Measurements from ENCODE around the gene ZNF232. TPM values are rescaled to one million over a fixed set of nuclear protein-coding genes. Genes with fewer than 3 reads are reported as not detected.
"Not testable (repeated sequence)": the region's sequence is repeated elsewhere in the genome, so short reads cannot be mapped to it uniquely, and the experiment has no call there.

ZNF232 gene
- 17.7 and 20.4 TPM in 2 replicates for total RNA-seq (2014; rRNA removed; shearing (Covaris generic))

- peak; percentile 98 for DNase-seq (ENCODE audit: low read depth)
Measured at GRCh38 chr17:5111402-5112204, at the start of gene ZNF232. Gene ZNF232, minus strand, starts transcription at chr17:5111878. Its CDS starts 56 bp downstream, at chr17:5111822.

DNA sequence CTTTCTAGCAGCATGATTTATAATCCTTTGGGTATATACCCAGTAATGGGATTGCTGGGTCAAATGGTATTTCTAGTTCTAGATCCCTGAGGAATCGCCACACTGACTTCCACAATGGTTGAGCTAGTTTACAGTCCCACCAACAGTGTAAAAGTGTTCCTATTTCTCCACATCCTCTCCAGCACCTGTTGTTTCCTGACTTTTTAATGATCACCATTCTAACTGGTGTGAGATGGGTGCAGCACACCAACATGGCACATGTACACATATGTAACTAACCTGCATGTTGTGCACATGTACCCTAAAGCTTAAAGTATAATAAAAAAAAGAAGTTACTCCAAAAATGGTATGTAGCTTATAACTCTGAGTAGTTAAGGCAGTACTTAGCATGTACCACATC lies 49.0 kb upstream of the ZNF232 start:
- DNase-seq (ENCODE audit: low read depth), result not testable (repeated sequence)

- DNase-seq (ENCODE audit: low read depth), result not testable (repeated sequence)
Measured at GRCh38 chr17:5146122-5146521, 34.4 kb upstream of the ZNF232 start.

DNA sequence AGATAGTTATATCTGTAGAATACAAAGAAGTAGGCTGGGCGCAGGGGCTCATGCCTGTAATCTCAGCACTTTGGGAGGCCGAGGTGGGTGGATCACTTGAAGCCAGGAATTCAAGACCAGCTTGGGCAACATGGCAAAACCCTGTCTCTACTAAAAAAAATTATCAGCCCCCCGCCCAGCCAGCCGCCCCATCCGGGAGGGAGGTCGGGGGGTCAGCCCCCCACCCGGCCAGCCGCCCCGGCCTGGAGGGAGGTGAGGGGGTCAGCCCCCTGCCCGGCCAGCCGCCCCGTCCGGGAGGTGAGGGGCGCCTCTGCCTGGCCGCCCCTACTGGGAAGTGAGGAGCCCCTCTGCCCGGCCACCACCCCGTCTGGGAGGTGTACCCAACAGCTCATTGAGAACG lies 31.2 kb upstream of the ZNF232 start:
- DNase-seq (ENCODE audit: low read depth), result not testable (repeated sequence)

DNA sequence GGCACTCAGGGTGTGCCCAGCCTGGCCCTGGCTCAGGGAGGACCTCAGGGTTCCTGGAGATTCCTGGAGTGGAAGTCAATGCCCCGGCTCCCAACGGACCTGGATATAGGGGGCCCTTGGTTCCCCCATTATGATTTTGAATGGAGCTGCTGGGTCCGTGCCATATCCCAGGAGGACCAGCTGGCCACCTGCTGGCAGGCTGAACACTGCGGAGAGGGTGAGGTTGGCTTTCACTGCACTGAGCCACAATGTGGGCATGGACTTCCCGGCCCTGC lies 27.7 kb upstream of the ZNF232 start:
- DNase-seq (ENCODE audit: low read depth), result no peak

DNA sequence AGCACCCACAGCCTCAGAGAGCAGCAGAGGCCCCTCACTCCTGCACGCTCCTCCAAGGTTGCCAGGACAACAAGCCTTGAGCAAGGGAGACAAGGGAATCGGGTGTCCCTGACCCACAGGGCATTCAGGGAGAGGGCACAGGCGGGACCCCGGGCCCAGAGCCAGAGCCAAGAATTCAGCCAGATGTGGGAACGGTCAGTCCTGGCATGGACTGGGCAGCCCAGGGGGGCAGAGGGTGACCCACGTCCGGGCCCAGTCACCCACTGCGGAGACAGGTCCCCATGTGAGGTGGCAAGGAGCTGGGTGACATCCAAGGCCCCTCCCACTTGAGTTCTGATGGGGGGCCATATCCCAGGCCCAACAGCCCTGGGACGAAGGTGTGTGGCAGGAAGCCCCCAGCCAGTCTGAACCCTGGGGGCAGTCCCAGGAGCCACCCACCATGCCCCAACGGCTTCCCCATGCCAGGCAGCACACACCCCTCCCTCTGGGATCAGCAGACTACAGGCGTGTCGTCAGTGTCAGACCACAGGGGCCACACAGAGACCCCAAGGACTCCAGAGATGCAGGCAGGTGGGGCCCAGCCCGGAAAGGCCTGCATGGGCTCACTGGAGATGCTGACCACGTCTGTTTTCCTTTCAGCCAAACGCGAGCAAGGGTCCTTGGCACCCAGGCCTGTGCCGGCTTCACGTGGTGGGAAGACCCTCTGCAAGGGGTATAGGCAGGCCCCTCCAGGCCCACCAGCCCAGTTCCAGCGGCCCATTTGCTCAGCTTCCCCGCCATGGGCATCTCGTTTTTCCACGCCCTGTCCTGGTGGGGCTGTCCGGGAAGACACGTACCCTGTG lies 27.2 kb upstream of the ZNF232 start:
- DNase-seq (ENCODE audit: low read depth), result no peak

DNA sequence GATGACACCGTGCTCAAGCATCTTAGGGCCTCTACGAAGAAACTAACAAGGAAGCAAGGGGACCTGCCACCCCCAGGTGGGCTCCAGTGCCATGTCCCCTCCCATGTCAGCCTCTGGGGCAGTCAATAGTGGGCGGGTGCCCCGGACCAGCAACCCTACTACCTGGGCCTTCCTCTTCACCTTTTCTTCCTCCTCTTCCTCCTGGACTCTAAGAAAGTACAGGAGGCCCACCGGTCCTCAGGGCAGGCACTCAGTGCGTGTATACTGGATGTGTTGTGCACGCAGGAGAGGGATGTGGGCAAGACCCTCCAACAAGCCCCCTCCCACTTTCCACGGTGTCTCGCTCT lies 26.5 kb upstream of the ZNF232 start:
- DNase-seq (ENCODE audit: low read depth), result not testable (repeated sequence)

- not testable (repeated sequence) for DNase-seq (ENCODE audit: low read depth)
Measured at GRCh38 chr17:5137511-5138197, 26.0 kb upstream of the ZNF232 start.

GRCh38 chr17:5136580-5137412 lies 25.1 kb upstream of the ZNF232 start:
- not testable (repeated sequence) for DNase-seq (ENCODE audit: low read depth)

GRCh38 chr17:5135726-5136579 lies 24.3 kb upstream of the ZNF232 start:
- no peak for DNase-seq (ENCODE audit: low read depth)

DNA sequence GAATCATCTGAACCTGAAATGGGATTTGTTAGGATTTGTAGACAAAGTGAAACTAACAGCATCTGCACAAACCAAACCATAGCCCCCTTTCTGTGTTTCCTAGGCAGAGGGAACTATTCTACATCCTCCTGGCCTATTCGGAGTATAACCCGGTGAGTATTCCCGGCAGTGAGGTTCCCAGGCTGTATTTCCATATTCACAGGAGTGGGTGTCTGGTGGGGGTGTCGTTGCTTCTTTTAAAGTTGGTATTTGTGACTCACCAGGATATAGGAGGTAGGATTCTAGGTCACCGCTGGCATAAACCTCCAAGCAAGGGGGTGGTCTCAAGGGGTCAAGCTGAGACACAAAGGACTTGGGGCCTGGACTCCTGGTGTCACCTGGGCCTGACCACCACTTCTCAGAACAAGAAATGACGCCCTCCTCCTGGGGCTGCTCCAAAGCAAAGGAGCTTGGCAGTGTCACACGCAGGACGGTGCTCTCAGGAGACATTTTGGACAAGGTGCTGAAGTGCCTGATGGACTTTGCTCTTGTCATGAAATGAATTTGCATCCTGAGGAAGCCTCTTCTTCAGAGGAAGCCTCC lies 23.5 kb upstream of the ZNF232 start:
- not testable (repeated sequence) for DNase-seq (ENCODE audit: low read depth)

GRCh38 chr17:5134571-5134970 lies 22.9 kb upstream of the ZNF232 start:
- DNase-seq (ENCODE audit: low read depth), result not testable (repeated sequence)

- DNase-seq (ENCODE audit: low read depth), result not testable (repeated sequence)
Measured at GRCh38 chr17:5133961-5134360, 22.3 kb upstream of the ZNF232 start.

DNA sequence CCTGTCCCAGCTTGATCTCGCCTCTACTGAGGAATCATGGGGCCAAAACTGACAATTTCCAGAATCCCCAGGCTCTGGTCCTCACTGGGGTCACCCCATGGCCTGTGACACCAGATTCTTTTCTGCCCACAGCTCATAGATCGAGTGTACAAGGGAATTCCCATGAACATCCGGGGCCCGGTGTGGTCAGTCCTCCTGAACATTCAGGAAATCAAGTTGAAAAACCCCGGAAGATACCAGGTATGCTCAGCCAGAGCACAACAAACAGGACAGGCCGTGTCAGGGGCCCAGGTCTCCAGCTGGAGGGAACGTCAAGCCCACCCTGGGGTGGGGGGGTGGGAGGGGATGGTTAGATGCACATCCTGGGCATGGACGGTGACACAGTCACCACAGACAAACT lies 21.6 kb upstream of the ZNF232 start:
- DNase-seq (ENCODE audit: low read depth), result no peak

DNA sequence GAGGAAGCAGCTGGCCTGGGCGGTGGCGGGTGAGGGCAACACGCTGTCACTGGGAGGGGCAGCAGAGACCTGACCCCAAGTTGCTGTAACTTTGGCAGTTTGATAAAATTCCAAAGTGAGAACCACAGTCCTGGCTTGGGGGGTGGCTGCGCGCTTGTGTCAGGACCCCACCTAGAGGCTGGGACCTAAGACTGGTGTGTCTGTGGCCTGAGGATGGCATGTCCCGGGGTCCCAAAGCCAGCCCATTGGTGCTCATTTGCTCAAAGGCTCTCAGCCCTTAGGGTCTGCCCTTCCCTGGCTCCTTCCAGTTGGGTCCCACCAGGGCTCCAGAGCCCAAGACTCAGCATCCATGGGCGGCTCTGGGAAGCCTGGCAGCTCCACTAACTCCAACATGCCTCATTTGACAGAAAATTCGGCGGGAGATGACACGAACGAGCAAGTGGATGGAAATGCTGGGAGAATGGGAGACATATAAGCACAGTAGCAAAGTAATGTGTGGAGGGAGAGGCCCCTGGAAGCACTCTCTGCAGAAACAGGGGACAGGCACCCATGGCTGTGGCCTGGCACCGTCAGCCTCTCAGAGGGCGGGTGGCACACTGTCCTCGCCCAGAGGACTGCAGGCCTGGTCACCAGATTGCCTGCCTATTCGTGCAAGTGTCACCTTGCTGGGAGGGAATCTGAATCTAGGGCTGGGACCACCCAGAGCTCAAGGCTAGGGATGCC lies 21.0 kb upstream of the ZNF232 start:
- not testable (repeated sequence) for DNase-seq (ENCODE audit: low read depth)

GRCh38 chr17:5131799-5132502 lies 20.3 kb upstream of the ZNF232 start:
- not testable (repeated sequence) for DNase-seq (ENCODE audit: low read depth)

DNA sequence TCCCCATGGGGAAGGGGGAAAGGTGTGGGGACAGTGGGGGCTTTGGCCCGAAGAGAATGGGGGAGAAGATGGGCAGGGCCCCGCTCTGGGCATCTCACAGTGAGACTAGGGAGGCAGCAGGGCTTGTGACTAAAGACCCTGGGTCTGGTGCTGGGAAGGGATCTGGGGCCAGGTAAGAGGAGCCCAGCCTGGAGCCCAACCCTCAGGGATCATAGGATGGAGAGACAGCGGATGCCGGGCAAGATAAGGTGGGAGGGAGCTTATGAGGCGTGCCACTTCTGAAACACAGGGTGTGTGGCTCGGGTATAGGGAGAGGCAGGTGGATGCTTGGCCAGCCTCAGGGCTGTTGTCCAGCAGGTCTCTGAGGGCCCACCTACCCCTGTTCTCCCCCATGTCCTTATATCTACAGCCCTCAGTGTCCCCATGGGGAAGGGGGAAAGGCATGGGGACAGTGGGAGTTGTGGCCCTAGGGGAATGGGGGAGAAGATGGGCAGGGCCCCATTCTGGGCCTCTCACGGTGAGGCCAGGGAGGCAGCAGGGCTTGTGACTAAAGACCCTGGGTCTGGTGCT lies 19.6 kb upstream of the ZNF232 start:
- DNase-seq (ENCODE audit: low read depth), result no peak

GRCh38 chr17:5130687-5131086 lies 19.0 kb upstream of the ZNF232 start:
- DNase-seq (ENCODE audit: low read depth), result not testable (repeated sequence)
